Midbrain (tissue), 1 donor: ENCODE measurements around the gene PAGE2B.
"Not testable (repeated sequence)": the region's sequence is repeated elsewhere in the genome, so short reads cannot be mapped to it uniquely, and the experiment has no call there.

Source experiments
- DNase-seq: peaks from one replicate; lab custom pipeline; 2025; lab: John Stamatoyannopoulos, UW

PAGE2B gene

DNA sequence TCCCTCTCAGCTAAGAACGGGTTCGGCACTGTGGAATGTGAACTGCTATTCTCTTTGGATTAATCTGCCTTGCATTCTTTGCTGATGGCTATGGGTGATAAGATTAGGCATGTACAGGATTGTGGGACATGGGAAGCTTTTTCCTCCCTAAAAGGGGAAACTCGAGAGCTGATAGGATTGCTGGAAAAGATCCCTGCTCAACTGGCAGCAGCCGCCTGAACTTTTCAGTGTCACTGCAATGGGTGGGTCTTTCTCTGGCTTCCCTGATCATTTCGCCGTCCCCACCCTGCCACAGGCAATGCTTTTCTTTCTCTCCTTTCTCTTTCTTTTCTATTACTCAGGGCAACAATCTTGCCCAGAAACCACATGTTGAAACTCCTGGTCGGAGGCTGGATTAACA lies 34.5 kb downstream of the PAGE2B start:
- no peak for DNase-seq

DNA sequence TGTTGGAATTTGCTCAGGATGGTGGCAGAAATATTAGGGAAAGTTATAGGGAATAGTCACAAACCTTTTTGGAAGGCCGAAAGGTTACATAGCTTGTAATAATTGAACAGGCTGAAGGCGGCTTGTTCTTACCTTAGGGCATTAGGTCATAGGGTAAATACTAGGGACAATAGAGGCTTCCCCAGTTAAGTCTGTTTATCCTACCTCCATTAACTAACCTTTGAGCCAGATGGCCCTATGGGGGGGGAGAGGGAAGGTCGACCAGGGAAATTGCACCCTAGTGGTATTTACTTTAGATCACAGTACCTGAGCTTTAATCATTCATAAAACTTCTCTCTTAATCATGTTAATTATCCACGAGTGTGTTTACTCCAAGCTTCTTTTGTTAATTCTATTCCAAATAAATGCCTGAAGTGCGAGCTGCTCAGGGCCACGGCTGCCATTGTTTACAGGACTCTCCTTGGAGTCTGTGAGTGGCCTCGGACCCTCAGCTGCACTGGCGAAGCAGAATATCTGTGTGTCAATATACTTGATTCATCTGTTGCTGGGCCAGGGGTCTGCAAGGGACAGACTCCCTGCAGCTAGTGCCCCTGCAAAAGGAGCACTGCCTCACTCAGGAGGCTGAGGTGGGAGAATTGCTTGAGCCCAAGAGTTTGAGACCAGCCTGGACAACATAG lies 36.9 kb downstream of the PAGE2B start:
- no peak for DNase-seq

GRCh38 chrX:55116589-55116988 lies 41.8 kb downstream of the PAGE2B start:
- not testable (repeated sequence) for DNase-seq

- DNase-seq: no peak
Observed at GRCh38 chrX:55118574-55118973, 43.7 kb downstream of the PAGE2B start.

- DNase-seq: no peak
Observed at GRCh38 chrX:55119271-55119670, 44.4 kb downstream of the PAGE2B start.

DNA sequence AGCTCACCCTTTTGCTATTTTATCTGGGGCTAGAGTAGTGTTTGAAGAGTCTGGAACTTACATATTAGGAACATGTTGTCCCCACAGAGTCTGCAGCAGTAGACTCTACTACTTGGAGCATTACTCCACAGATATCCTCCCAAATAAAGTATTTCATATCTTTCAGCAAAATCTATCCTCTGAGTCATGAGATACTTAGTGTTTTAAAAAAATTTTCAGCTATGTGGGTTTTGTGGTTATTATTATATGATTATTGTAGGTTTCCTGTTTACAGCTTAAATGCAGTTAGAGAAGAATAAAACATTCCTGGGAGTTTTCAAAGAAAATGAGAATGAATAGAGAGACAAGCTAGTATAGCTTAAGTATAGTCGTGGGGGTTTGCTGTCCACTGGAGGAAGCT lies 44.9 kb downstream of the PAGE2B start:
- no peak for DNase-seq

- DNase-seq: no peak
Observed at GRCh38 chrX:55120761-55121358, 46.0 kb downstream of the PAGE2B start.

- DNase-seq: no peak
Observed at GRCh38 chrX:55123900-55124299, 49.1 kb downstream of the PAGE2B start.

DNA sequence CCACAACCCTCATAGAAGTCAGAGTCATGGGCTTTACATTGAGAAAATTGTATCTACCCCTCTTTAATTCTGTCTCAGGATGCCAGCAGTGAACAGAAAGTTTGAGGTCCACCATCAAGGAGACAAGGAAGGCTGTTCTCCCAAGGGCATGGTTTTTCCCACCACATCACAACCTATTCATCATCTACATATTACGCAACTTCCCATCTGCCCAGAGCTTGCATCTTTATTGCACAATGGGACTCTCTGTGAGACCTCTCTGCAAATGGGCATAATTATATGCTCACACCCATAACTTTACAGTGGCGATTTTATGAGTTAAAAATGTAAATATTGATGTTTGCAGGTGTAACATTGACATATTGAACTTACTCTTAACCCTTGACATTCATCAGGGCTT lies 52.9 kb downstream of the PAGE2B start:
- DNase-seq: no peak
